ENCODE results near the gene LRRC26. TPM values are rescaled to one million over a fixed set of nuclear protein-coding genes. Genes with fewer than 3 reads are reported as not detected.

The LRRC26 gene
- polyA plus RNA-seq, 3 donors, result not detected

DNA sequence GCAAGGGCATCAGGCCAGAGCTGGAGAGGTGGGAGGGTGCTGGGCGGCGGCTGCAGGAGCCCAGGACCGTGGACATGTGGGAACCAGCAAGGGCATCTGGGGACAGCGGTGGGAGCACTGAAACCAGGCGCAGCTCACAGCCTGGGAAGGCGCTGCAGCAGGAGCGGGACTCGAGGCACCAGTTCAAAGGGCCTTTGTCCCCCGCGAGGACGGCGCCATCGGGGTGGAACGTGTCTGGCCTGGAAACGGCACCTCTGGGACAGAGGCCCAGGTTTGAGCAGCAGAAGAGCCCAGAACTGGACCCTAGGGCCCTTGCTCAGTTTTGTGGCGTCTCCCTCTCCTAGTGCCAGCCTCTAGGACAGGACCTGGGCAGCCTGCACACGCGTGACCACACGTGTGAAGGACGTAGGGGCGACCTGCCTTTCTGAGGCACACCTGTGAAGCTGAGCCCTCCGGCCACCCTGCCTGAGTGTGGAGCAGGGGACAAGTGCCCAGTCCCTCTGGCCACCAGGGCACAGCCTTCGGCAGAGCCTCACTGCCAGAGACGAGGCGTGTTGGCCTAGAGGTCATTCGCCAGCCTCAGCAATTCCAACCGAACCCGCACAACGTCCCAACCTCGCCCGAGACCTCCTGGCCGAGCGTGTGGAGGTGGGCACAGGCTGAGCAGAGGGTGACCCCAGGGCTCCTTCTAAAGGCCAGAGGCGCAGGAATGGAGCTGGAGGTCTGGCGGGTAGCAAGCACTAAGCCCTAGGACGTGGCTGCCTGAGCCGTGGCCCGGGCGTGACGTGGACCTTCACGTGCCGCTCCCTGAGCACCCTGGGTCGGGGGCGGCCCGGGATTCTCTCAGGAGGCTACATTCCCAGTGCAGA, 4.2 kb upstream of the LRRC26 start:
- 92% methylated on average over 45 of the region's 45 CpGs for WGBS (ENCODE audit: insufficient coverage)
- no peaks in the 10 kb centered on the region for H3K4me1 Mint-ChIP-seq
- no peak overlapping the region for H3K9ac ChIP-seq (ENCODE audit: insufficient read depth, low read length, poor library complexity, severe bottlenecking)
- peaks cover 3 to 40% of the 10 kb centered on the region in 2 donors for H3K27me3 ChIP-seq (ENCODE audit: control insufficient read depth in 2 of 2, insufficient read depth in 2 of 2, low read length in 2 of 2)
- H4K20me1 ChIP-seq (ENCODE audit: insufficient read depth, low read length), result no peaks in the 10 kb centered on the region
- no peak overlapping the region for H3K27ac ChIP-seq (ENCODE audit: low read depth in 1 of 2, low read length in 2 of 2)
- peaks cover 10 to 15% of the 10 kb centered on the region in 2 donors for H3K36me3 Mint-ChIP-seq
- no peak overlapping the region for H3K4me3 ChIP-seq (replicated peaks in 1 of 3; ENCODE audit: low read depth in 2 of 3, low read length in 3 of 3)
- intact Hi-C loops (cut with micrococcal nuclease), result no loop called here
- H3K4me2 ChIP-seq (replicated peaks; ENCODE audit: extremely low read depth, low read length, poor library complexity, severe bottlenecking), result no peak overlapping the region
- H3K9me3 ChIP-seq (replicated peaks in 1 of 2; ENCODE audit: control insufficient read depth in 1 of 2, insufficient read depth in 1 of 2, low read length in 2 of 2), result no peaks in the 10 kb centered on the region
- TF ChIP-seq CTCF (IDR thresholded peaks at IDR 0.05), result no peak
- no peaks in the 10 kb centered on the region for H3K9me3 Mint-ChIP-seq
- peaks cover 15 to 22% of the 10 kb centered on the region in 2 donors for H3K36me3 ChIP-seq (replicated peaks in 1 of 2; ENCODE audit: control insufficient read depth in 1 of 2, insufficient read depth in 2 of 2, low read length in 2 of 2)
- no peak overlapping the region for H2AFZ ChIP-seq (ENCODE audit: insufficient read depth, low read depth, low read length, poor library complexity, severe bottlenecking)
- H3K4me3 Mint-ChIP-seq, result no peak overlapping the region
- no peak for DNase-seq
- no peaks in the 10 kb centered on the region for H3K79me2 ChIP-seq (ENCODE audit: insufficient read depth, low read length)
- H3K4me1 ChIP-seq (ENCODE audit: control insufficient read depth in 1 of 2, insufficient read depth in 2 of 2, low read length in 2 of 2), result peaks cover 0 to 4% of the 10 kb centered on the region in 2 donors
- H3K27me3 Mint-ChIP-seq (ENCODE audit: low read depth in 3 of 3), result peaks cover 27 to 51% (median 45%) of the 10 kb centered on the region in 3 donors
- no peak overlapping the region for H3K27ac Mint-ChIP-seq

GRCh38 chr9:137172901-137173795, 3.3 kb upstream of the LRRC26 start:
- WGBS (ENCODE audit: insufficient coverage), result 32% methylated on average over 18 of the region's 21 CpGs
- peak overlapping the region in 1 of 7 donors; percentile 25 for H3K27ac Mint-ChIP-seq
- no peak for DNase-seq

More at GRCh38 chr9:137172901-137173795, 3.3 kb upstream of the LRRC26 start:
- Histone ChIP-seq H3K4me1 (ENCODE audit: control insufficient read depth in 1 of 2, insufficient read depth in 2 of 2, low read length in 2 of 2) (peaks cover 0 to 6% of the 10 kb centered on the region in 2 donors), H3K9me3 (replicated peaks in 1 of 2; ENCODE audit: control insufficient read depth in 1 of 2, insufficient read depth in 1 of 2, low read length in 2 of 2) (no peaks in the 10 kb centered on the region), H2AFZ (ENCODE audit: insufficient read depth, low read depth, low read length, poor library complexity, severe bottlenecking) (no peak overlapping the region), H3K4me3 (replicated peaks in 1 of 3; ENCODE audit: low read depth in 2 of 3, low read length in 3 of 3) (no peak overlapping the region), H3K36me3 (replicated peaks in 1 of 2; ENCODE audit: control insufficient read depth in 1 of 2, insufficient read depth in 2 of 2, low read length in 2 of 2) (peaks cover 6 to 13% of the 10 kb centered on the region in 2 donors), H3K9ac (ENCODE audit: insufficient read depth, low read length, poor library complexity, severe bottlenecking) (no peak overlapping the region), H3K4me2 (replicated peaks; ENCODE audit: extremely low read depth, low read length, poor library complexity, severe bottlenecking) (no peak overlapping the region), H4K20me1 (ENCODE audit: insufficient read depth, low read length) (no peaks in the 10 kb centered on the region), H3K27me3 (ENCODE audit: control insufficient read depth in 2 of 2, insufficient read depth in 2 of 2, low read length in 2 of 2) (peaks cover 3 to 43% of the 10 kb centered on the region in 2 donors), H3K27ac (ENCODE audit: low read depth in 1 of 2, low read length in 2 of 2) (no peak overlapping the region), H3K79me2 (ENCODE audit: insufficient read depth, low read length) (no peaks in the 10 kb centered on the region)
- H3K27me3 Mint-ChIP-seq (ENCODE audit: low read depth in 3 of 3), result peaks cover 31 to 60% (median 52%) of the 10 kb centered on the region in 3 donors
- no peaks in the 10 kb centered on the region for H3K4me1 Mint-ChIP-seq
- peaks cover 9 to 10% of the 10 kb centered on the region in 2 donors for H3K36me3 Mint-ChIP-seq
- TF ChIP-seq CTCF (IDR thresholded peaks at IDR 0.05), result no peak
- H3K9me3 Mint-ChIP-seq, result no peaks in the 10 kb centered on the region
- intact Hi-C loops (cut with micrococcal nuclease), result no loop called here
- H3K4me3 Mint-ChIP-seq, result no peak overlapping the region
